Colonic mucosa (tissue), 4 donors: ENCODE results near the gene SEMA3A. TPM values are rescaled to one million over a fixed set of nuclear protein-coding genes. Genes with fewer than 3 reads are reported as not detected.

Experiments used
- DNase-seq: peaks from one replicate; pipeline ENCODE4 v3.0.0-alpha.2; 2020
- H3K27ac ChIP-seq: fragments of 200-600 bp; one replicate; pipeline ENCODE4 v1.8.0; 2021
- H3K27me3 ChIP-seq: fragments of 200-600 bp; one replicate; pipeline ENCODE4 v1.8.0; 2021
- H3K36me3 ChIP-seq: fragments of 200-600 bp; one replicate; pipeline ENCODE4 v1.8.0; 2021
- H3K4me1 ChIP-seq: fragments of 200-600 bp; one replicate; pipeline ENCODE4 v1.8.0; 2021; ENCODE audit warnings: mild to moderate bottlenecking
- H3K4me3 ChIP-seq: fragments of 200-600 bp; one replicate; pipeline ENCODE4 v1.8.0; 2021
- H3K9ac ChIP-seq, 2 donors: one replicate each; pipeline ENCODE4 v1.7.0; 2013; ENCODE audit warnings: control low read depth in 2 of 2, low read depth in 2 of 2, low read length in 2 of 2
- H3K9me3 ChIP-seq: fragments of 200-600 bp; one replicate; pipeline ENCODE4 v1.8.0; 2021
- CTCF ChIP-seq: fragments of 200-600 bp; IDR thresholded peaks from one replicate; pipeline ENCODE4 v1.8.0; 2022; ENCODE audit warnings: antibody characterized with exemption, mild to moderate bottlenecking
- intact Hi-C: fragments of 100-400 bp; cut with DNase I; formaldehyde crosslinking; loops from one replicate; pipeline ENCODE4 v1.14.1; 2022
- total RNA-seq, 2 donors: library from RNA; stranded (reverse); fragmentation: NEBNext Ultra II Directional in 1 of 2; extraction: Animal tissue kit (Norgen Biotek cat#: 25700) in 1 of 2; gene quantifications; one replicate each; pipeline ENCODE4 v1.2.1, GENCODE V29; 2021
- donor health status: healthy.
- donor health status: DM: no; HTN: no; CAD: no.
- donor health status: DM: no; HTN: no; CAD: no.

The SEMA3A gene
- total RNA-seq, 2 donors from 2014 or later, result 1.7 to 14.2 TPM

DNA sequence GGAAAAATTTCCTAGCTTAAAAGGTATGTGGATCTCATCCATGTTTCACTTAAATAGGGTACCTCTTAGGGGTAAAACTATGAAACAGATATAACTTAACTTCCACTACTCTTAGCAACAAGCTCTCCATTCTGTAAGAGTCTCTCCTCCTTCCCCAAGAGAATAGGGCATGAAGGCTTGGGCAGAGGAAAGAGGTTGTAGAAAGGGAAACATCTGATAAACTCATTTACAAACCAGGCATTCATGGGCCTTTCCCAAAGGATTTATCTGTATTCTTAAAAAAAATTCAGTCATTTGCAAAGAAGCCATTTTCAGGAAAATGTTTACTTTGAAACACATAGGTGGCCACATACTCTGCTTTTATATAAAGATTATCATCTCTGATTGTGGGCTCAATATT, 82.7 kb downstream of the SEMA3A start:
- H3K9me3 ChIP-seq, result no peaks in the 10 kb centered on the region
- no peak overlapping the region for H3K4me3 ChIP-seq
- no peaks in the 10 kb centered on the region for H3K27me3 ChIP-seq
- intact Hi-C loops, result no loop called here
- DNase-seq, result no peak
- no peaks in the 10 kb centered on the region for H3K4me1 ChIP-seq
- no peak overlapping the region for H3K9ac ChIP-seq
- no peaks in the 10 kb centered on the region for H3K36me3 ChIP-seq
- TF ChIP-seq CTCF, result no peak
- H3K27ac ChIP-seq, result no peak overlapping the region

DNA sequence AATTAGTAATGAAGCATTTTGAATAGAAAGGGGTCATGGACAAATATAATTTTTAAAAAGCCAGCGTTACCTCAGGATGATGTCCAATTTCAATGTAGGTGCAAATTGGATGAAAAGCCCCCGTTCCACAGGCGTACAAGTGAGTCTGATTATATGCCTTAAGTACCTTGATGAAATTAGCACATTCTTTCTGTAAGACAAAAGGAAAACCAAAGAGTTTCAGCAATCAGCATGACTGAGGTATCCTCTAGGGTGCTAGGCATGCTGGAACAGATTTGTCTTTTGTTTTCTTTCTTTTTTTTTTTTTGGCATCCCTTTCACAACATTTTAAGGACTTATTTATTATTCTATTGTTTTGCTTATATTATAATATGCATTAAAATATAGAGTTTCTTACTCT, 84.2 kb downstream of the SEMA3A start:
- H3K4me1 ChIP-seq, result no peaks in the 10 kb centered on the region
- H3K27me3 ChIP-seq, result no peaks in the 10 kb centered on the region
- H3K4me3 ChIP-seq, result no peak overlapping the region
- H3K36me3 ChIP-seq, result no peaks in the 10 kb centered on the region
- TF ChIP-seq CTCF, result no peak
- no peak for DNase-seq
- H3K27ac ChIP-seq, result no peak overlapping the region
- intact Hi-C loops, result no loop called here
- H3K9ac ChIP-seq, result no peak overlapping the region
- no peaks in the 10 kb centered on the region for H3K9me3 ChIP-seq

- Histone ChIP-seq H3K4me1 (no peaks in the 10 kb centered on the region), H3K27ac (no peak overlapping the region), H3K27me3 (no peaks in the 10 kb centered on the region), H3K4me3 (no peak overlapping the region), H3K9me3 (no peaks in the 10 kb centered on the region), H3K9ac (no peak overlapping the region), H3K36me3 (no peaks in the 10 kb centered on the region)
- no peak for DNase-seq
- no peak for TF ChIP-seq CTCF
- intact Hi-C loops, result no loop called here
These were observed 85.8 kb downstream of the SEMA3A start for GRCh38 chr7:84108787-84109186.

DNA sequence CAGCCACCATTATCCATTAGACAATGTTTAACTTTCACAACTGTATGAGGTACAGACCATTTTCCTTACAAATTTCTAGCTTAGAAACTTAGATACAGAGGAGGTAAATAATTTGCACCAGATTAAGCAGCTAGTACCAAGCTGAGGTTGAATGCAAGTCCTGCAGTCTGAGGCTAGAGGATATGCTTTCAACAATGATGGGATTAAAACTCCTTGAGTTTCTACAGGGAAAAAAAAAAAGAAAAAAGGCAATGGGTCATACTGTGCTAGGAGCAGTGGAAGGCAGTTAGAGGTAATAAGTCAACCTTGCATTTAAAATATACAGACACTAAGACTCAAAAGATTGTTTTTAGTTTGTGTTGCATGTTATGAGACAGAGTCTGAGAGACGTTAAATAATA, 86.5 kb downstream of the SEMA3A start:
- Histone ChIP-seq H3K4me1 (no peaks in the 10 kb centered on the region), H3K4me3 (no peak overlapping the region), H3K36me3 (no peaks in the 10 kb centered on the region), H3K27ac (no peak overlapping the region), H3K27me3 (no peaks in the 10 kb centered on the region), H3K9me3 (no peaks in the 10 kb centered on the region), H3K9ac (no peak overlapping the region)
- no peak for DNase-seq
- intact Hi-C loops, result no loop called here
- no peak for TF ChIP-seq CTCF

DNA sequence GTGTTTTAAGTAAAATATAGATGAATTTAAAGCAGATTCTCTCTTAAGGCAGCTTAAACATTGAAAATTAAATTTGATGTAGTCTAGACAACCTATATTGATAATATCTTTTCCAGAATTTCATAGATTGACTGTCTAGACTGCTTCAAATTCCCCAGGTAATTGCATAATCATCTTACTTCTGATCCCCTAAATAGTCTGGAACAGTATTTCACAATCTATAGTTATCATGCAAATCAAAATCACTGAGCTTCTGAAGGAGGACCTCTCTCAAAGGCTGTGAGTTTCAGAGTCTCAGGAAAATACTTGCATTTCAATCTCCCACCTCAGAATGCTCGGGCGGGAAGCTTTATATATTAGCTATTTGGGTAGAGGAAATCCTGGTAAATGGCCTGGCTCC, 87.3 kb downstream of the SEMA3A start:
- no peak for DNase-seq
- H3K36me3 ChIP-seq, result no peaks in the 10 kb centered on the region
- intact Hi-C loops, result no loop called here
- H3K4me3 ChIP-seq, result no peak overlapping the region
- no peaks in the 10 kb centered on the region for H3K27me3 ChIP-seq
- H3K27ac ChIP-seq, result no peak overlapping the region
- no peak overlapping the region for H3K9ac ChIP-seq
- H3K9me3 ChIP-seq, result no peaks in the 10 kb centered on the region
- TF ChIP-seq CTCF, result no peak
- H3K4me1 ChIP-seq, result no peaks in the 10 kb centered on the region

GRCh38 chr7:84106291-84106690, 88.3 kb downstream of the SEMA3A start:
- Histone ChIP-seq H3K36me3 (no peaks in the 10 kb centered on the region), H3K9ac (no peak overlapping the region), H3K27ac (no peak overlapping the region), H3K4me1 (no peaks in the 10 kb centered on the region), H3K4me3 (no peak overlapping the region), H3K9me3 (no peaks in the 10 kb centered on the region), H3K27me3 (no peaks in the 10 kb centered on the region)
- no peak for TF ChIP-seq CTCF
- intact Hi-C loops, result no loop called here
- DNase-seq, result no peak
